ENCODE measurements around the gene FAM111A.

The FAM111A gene

DNA sequence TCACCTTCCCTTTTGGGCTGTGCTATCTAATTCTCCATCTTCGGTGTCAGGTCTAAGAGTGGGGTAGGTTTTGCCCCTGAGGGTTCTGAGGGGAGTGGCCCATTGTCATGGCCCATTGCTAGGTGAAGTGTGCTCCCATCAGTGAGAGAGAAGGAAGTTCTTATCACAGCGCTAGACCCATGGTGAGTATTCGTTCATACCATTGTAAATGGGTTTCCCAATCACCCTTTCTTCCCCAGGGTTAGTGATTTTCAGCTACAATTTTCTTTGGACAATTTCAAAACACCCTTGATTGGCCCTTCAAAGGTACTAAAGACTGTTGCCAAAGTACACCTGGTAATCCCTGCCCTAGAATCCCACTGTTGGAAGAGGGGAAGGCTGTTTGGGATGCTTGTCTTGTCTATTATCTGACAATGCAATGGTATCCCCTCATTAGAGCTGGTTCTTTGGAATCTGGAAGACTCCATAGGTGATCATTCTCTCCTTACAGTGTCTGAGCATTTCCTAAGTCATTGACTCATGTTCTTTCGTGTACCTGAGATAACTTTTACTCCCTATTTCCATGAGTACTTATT, 49.9 kb downstream of the FAM111A start:
- H3K27ac ChIP-seq (replicated peaks), result no peak overlapping the region
- no peak for TF ChIP-seq POLR2AphosphoS5 (IDR thresholded peaks at IDR 0.05; ENCODE audit: low read depth)
- TF ChIP-seq CTCF (IDR thresholded peaks at IDR 0.05; ENCODE audit: insufficient read depth, low read length), result no peak
- TF ChIP-seq REST (IDR thresholded peaks at IDR 0.05; ENCODE audit: insufficient replicate concordance, low read depth), result no peak
- no peak for TF ChIP-seq GABPA (IDR thresholded peaks at IDR 0.05; ENCODE audit: low read depth)
- TF ChIP-seq SPI1 (IDR thresholded peaks at IDR 0.05; ENCODE audit: borderline replicate concordance, low read depth), result no peak
- no peak overlapping the region for H3K4me3 ChIP-seq (replicated peaks; ENCODE audit: insufficient read depth, low read length)
- H3K27me3 ChIP-seq (ENCODE audit: insufficient read depth, poor library complexity, severe bottlenecking), result no peaks in the 10 kb centered on the region
- DNase-seq (ENCODE audit: low read depth in 1 of 2, low spot score in 1 of 2), result no peak

GRCh38 chr11:59193587-59194130, 51.0 kb downstream of the FAM111A start:
- TF ChIP-seq CTCF (IDR thresholded peaks at IDR 0.05; ENCODE audit: insufficient read depth, low read length) (no peak), POLR2AphosphoS5 (IDR thresholded peaks at IDR 0.05; ENCODE audit: low read depth) (no peak), GABPA (IDR thresholded peaks at IDR 0.05; ENCODE audit: low read depth) (no peak), REST (IDR thresholded peaks at IDR 0.05; ENCODE audit: insufficient replicate concordance, low read depth) (no peak), SPI1 (IDR thresholded peaks at IDR 0.05; ENCODE audit: borderline replicate concordance, low read depth) (no peak)

GRCh38 chr11:59195586-59195985, 52.9 kb downstream of the FAM111A start:
- no peaks in the 10 kb centered on the region for H3K27me3 ChIP-seq (ENCODE audit: insufficient read depth, poor library complexity, severe bottlenecking)
- no peak for TF ChIP-seq SPI1 (IDR thresholded peaks at IDR 0.05; ENCODE audit: borderline replicate concordance, low read depth)
- no peak for TF ChIP-seq GABPA (IDR thresholded peaks at IDR 0.05; ENCODE audit: low read depth)
- TF ChIP-seq CTCF (IDR thresholded peaks at IDR 0.05; ENCODE audit: insufficient read depth, low read length), result no peak
- no peak for TF ChIP-seq REST (IDR thresholded peaks at IDR 0.05; ENCODE audit: insufficient replicate concordance, low read depth)
- DNase-seq (ENCODE audit: low read depth in 1 of 2, low spot score in 1 of 2), result no peak
- H3K4me3 ChIP-seq (replicated peaks; ENCODE audit: insufficient read depth, low read length), result no peak overlapping the region
- H3K27ac ChIP-seq (replicated peaks), result no peak overlapping the region

More at GRCh38 chr11:59193587-59194130, 51.0 kb downstream of the FAM111A start:
- H3K27me3 ChIP-seq (ENCODE audit: insufficient read depth, poor library complexity, severe bottlenecking), result no peaks in the 10 kb centered on the region
- no peak overlapping the region for H3K27ac ChIP-seq (replicated peaks)
- no peak overlapping the region for H3K4me3 ChIP-seq (replicated peaks; ENCODE audit: insufficient read depth, low read length)
- DNase-seq (ENCODE audit: low read depth in 1 of 2, low spot score in 1 of 2), result no peak

Data from HL-60 (cell line).